GM21360 (cell line): ENCODE data around the gene PITPNM1.

ENCODE experiments used
- ATAC-seq: cut with Tn5 transposase; IDR thresholded peaks from one replicate; pipeline ENCODE4 v1.9.1; 2021; ENCODE audit warnings: mild to moderate bottlenecking, moderate library complexity; ENCODE audit not compliant: unreplicated experiment

Gene PITPNM1

DNA sequence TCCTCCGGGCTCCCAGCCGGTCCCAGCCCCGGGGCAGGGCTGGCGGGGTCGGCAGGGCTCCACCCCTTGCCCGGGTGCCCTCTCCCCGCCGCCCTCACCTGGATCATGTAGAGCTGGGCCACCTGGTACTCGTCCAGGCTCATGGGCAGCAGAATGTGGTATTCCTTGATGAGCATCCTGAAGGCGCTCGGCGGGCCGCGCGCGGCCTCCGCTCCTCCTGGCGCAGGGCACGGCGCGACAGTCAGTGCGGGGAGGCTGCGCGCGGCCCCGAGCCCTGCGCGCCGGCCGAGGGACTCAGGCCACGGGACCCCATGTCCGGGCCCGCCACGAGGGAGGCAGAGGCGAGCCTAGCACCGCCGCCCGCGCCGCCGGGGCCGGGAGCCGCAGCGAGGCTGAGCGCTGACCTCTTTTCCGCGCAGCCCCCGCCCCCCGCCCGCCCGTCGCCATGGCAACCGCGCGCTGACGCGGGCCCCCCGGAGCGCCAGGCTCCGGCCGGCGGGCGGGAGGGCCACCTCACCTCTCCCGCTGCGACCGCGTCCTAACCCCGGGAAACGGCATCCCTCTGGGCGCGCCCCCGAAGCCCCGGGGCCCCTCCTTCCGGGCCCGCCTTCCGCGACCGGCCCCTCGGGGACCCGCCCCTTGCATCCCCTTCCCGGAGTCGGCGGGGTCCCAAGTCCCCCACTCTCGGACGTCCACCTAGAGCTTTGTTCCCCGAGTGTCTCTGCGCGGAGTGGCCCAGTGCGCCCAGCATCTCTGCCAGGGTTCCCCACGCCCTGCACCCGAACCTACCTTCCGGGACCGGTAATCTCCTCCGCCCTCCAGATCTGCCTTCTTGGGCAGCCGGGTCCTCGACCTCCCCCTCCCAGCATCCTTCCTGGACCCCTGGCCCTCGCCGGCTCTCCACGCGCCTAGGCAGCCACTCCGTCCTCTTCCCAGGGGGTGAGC, 886 bp downstream of the PITPNM1 start:
- no peak for ATAC-seq

DNA sequence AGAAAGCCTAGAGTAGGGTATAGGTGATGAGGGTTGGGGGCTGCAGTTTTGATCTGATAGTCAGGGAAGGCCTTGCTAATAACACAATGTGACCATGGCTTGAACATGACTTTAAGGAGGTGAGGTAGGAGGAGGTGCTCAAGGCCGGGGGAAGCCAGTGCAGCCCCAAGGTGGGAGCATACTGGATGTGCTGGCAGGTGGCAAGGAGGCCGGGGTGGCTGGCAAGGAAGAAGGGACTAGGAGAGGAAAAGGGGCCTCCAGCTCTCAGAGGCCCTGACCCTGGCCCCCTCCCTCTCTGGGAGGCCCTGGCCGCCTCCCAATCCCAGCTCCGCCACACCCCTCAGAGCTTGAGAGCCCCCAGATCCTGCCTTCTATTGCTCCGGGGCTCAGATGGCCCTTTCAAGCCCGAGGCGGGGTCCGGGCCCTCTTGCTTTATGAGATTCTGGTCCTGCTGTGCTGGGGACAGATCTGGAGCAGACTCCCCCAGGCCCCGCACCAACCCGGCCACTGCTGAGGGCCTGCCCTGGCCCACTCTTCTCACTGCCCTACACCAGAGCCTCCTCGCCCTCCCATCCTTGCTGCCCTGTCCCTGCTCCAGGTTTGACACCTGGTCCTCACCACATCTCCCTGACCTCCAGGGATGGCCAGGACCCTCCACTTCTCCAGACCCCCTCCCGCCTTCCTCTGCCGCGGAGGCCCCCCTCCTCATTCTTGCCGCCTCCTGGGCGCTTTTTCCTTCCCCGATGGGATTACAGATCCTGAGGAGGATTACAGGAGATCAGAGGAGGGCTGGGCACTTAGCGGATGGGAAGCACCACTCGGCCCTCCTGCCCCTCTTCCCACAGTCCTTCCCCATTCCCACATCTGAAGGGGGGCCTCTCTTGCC, 1.8 kb downstream of the PITPNM1 start:
- no peak for ATAC-seq

DNA sequence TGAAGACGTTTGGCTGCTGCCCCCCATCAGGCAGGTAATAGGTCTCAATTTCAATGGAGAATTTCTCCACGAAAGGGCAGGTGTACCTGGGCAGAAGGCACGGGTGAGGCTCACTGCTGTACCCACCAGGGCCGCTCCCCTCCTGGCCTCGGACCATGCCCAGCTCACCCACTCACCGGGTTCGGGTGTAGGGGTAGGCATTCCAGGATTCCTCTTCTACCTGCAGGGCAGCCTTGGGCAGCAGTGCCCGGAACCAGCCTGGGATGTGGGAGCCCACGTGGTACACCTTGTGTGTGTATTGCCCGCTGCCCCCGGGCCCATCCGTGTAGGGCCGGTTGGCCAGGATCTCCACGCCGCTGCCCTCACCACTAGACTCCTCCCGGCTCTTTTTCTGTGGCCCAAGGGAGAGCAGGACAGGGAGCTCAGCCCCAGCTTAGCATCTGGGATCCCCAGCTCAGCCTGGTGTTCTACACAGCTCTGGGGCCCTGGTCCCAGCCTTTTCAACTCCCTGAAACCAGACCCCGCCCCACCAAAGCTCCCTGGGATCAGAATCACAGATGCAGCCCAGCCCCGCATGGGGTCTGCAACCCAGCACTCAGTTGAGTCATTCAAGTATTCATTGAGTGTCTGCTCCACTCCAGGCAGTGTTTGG, 2.7 kb downstream of the PITPNM1 start:
- no peak for ATAC-seq

DNA sequence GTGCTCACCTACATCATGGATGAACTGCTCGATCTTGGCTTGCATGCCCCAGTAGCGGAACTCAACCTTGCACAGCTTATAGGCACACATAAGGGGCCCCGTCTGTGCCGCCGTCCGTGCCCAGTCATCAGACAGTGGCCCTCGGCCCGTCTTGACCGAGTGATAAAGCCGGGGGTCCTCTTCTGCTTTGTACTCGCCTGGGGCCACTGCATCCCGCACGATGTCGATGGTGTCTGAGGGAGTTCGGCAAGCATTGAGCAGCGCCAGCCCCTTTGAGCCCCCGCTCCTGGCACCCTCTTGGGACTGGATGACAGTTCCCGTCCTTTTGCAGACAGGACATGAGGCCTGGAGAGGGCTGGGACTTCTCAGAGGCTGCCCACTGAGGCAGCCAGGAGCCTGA, 3.3 kb downstream of the PITPNM1 start:
- no peak for ATAC-seq

DNA sequence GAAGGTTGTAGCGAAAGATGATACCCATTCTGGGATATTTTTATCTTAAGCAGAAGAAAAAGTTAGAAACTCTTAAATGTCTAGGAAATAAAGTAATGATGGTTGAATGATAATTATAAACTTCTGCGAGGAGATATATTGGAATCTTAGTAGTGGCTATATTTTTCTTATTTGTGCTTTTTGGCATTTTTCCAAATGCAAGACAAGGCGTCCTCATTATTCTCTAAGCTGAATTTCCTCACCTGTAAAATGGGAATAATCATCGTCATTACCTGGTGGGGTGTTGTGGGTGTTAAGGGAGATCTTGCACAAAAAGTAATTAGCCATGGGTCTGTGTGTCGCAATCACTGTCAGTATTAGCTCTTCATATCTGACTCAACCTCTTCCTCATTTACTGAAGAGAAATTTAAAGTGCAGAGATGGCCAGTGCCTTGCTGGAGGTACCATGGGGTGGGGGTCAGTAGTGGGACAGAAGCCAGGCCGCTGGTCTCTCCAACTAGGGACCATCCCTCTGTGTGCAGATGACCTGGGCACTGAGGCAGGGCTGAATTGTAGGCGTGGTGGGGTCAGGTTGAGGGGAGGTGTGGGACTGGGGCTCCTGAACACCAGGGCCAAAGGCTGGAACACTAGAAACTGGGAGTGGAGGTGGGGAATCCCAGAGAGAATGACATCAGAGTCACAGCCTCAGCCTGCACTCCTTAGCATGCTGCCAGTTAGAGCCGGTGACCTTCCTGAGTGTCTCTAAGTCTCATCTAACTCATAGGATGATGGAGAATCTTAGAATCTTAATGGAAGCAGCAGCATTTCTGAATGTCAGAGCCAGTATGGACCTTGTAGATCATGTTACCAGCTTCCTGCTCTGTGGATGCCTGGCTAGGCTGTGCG, 4.1 kb downstream of the PITPNM1 start:
- no peak for ATAC-seq

DNA sequence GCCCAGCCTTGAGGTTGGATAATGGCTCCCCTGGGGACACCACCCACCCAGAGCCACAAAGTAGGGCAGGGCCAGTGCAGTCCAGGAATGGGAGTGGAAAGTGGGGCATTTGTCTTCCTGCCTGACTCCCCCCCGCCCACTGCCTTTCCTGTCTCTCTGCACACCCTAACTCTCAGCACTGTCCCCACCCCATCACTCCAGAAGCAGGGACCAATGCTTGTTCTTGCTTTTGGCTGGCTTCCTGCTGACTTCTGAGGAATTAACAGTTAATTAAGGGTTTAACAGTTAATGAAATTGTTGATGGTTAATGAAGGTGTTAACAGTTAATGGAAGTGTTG, 4.7 kb downstream of the PITPNM1 start:
- no peak for ATAC-seq

DNA sequence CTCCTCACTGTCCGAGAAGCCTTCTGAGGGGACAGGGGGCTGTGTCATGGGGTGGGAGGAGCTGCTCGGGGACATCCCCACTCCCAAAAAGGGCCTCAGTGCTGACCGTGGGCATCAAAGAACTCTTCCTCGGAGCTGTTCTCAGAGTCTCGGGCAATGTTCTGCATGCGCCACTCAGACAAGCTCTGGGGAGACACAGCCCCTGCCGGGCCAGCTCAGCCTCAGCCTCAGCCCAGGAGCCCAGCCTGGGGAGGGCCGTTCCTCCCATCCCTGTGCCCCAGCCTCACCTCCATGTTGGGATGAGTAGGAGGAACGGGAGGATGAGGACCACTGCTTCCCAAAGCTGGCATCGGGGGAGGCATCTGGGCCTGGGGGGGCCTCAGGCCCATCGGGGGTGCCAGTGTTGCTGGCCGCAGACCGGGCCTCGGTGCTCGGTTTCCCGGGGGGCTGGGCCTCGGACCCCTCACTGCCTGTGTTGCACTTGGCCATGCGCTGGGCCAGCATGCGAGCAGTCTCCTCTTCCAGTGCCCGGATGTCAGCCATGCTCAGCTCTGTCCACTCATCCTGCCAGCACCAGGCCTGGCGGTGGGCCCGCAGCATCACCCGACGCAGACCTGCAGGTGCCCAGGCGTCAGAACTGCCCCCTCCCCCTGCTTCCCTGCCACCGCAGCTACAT, 5.2 kb downstream of the PITPNM1 start:
- ATAC-seq: no peak

DNA sequence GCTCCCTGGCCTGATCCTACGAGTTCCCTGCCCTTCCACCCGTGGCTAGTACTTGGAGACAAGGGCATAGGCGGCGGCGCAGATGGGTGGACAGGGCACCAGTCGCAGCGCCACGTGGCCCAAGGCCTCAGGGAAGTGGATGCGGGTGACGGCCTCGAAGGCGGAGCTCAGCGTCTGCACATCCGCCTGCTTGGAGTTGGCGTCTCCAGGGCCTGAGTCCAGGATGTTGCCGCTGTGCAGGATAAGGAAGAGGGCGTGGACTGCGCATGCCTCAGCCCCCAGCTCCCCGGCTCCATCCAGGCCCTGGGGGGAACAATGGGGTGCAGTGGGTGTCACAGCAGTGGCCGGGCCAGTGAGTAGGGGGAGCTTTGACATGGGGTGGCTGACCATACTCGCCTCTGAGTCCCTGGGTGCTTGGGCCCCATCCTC, 6.6 kb downstream of the PITPNM1 start:
- ATAC-seq: no peak

DNA sequence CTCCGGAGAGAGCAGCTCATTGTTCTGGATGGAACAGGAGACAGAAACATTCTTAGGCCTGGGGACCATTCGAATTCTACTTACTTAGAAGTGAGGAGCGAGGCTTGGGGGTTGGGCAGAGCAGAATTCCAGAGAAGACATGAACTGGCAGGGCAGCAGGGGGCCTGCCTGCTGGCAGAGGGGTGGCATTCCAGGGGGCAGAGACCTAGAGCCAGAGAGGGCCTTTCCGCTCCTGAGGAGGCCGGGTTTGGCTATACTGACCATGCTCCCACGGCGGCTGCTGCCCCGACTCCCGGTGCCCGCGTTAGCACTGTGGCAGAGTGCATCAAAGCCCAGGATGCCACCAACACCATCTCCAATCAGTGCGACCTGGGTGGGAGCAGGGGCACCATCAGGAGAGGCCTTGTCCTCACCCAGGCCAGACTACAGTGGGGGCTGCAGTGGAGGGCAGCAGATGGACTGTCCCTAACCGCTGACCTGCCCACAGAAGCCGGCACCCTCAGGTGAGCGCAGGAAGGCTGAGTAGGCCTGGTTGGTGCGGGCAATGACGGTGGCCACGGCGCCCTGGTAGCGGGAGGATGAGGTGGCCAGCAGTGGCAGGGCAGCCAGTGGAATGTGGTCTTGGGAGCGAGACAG, 7.4 kb downstream of the PITPNM1 start:
- ATAC-seq: no peak

DNA sequence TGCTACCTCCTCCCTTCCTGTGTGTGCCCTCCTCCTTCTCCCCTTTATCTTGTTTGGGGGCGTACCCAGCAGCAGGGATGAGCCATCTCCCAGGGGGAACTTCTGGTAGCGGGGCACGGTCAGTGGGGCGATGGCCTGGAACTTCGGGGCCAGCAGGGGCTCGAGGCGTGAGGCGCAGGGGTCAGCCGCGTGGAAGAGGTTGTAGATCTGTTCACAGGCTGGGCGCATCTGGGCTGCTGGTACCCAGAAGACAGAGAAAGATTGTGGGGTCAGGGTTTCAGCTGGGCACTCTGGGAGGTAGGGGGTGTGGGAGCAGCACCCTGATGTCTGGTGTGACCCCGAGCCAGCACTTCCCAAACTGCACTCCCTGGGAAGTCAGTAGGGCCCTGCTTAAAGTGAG, 9.1 kb downstream of the PITPNM1 start:
- no peak for ATAC-seq

DNA sequence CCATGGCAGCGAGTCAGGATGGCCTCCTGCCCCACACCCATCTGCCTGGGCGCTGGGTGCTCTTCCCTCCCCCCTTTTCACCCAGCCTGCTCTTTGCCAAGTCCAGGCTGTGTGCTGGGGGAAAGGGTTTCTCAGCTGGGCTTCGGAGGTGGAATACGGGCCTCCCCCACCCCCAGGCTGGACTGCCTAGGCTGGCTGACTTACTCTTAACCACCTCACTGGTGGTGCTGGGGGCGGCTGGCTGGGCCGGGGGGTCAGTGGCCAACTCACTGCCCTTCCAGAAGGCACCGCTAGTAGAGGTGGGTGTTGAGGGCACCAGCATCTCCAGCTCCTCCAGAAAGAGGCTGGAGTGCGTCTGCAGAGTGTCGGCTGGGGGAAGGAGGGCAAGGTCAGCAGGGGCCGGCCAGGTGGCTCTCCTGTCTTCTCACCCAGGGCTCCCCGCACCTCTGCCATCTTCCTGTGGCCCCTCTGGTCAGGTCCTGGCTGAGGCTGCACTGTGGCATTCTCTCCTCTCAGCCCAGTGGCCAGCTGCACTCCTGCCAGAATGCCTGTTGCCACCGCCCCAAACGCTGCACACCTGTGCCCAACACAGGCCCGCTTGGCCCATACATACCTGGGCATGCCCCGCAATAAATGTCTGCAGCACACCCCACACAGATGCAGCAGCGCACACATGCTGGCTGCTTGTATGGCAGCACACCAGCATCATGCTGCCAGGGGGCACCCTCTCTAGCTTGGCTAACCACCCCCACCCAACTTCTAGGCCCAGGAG, 9.7 kb downstream of the PITPNM1 start:
- ATAC-seq: no peak

DNA sequence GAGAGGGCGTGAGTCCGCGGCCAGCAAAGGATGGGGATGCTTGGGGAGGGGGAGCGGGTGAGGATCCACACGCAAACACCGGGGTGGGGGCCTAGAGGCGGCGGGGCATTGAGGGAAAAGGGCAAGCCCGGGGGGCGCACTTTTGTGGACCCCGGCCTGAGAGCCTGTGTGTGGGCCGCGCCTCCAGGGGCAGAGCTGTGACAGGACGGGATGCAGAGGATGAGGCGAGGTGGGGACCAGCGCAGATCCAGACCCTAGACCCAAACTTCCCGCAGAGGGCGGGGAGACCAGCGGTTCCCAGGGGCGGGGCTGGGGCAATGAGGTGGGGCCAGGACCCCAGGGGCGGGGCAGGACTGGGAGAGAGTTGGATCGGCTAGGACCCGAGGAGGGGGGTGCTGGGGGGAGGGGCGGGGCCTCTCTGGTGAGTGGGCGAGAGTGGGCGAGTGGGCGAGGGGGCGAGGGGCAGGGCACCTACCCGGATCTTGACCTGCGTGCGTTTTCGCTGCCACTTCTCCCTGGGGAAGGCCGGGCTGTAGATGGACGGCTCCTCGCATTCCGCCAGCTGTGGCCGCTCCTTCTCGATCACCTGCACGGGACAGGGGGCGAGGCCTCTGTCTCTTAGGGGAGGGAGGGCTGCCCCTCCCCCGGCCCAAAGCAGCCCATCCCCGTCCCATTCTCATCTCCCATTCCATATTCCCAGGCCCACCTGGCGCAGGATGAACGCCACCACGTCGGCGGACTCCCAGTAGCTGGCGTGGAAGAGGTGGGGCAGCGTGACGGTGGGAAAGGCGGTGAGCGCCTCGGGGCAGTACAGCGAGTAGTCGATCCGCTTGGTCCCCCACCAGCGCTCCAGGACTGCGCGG, 10.6 kb downstream of the PITPNM1 start:
- ATAC-seq: no peak

DNA sequence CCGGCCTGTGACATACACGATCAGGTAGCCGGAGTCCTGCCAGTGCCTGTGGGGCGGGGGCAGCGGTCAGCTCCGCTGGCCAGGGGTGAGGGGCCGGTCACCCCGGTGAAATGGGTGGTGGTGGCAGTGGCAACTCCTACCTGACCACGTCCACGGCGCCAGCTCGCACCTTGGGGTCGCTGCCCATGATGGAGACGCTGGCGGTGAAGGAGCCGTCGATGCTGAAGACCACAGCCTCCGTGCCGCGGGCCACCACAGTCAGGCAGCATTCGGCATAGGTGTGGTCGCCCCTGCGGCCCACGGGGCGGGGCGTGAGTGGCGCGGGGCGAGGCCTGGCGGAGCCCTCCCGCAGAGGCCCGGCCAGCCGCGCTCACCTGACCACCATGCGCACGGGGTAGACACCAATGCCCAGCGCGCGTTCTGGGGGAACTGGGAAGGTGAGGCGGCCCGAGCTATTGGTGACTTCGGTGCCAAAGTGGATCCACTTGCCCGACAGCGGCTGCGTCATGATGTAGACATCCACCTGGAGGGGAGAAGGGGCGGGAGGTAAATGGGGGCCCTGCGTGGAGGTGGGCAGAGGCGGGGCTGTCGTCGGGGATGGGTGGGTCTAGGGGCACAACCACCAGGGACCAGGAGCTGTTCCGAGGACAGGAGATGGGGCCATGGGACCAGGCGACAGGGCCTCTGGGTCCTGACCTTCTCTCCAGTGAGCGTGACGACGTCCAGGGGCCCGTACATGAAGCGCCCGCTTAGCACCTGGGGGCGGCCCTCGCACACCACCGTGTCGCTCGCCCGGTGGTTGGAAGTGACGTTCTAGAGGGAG, 11.4 kb downstream of the PITPNM1 start:
- no peak for ATAC-seq

DNA sequence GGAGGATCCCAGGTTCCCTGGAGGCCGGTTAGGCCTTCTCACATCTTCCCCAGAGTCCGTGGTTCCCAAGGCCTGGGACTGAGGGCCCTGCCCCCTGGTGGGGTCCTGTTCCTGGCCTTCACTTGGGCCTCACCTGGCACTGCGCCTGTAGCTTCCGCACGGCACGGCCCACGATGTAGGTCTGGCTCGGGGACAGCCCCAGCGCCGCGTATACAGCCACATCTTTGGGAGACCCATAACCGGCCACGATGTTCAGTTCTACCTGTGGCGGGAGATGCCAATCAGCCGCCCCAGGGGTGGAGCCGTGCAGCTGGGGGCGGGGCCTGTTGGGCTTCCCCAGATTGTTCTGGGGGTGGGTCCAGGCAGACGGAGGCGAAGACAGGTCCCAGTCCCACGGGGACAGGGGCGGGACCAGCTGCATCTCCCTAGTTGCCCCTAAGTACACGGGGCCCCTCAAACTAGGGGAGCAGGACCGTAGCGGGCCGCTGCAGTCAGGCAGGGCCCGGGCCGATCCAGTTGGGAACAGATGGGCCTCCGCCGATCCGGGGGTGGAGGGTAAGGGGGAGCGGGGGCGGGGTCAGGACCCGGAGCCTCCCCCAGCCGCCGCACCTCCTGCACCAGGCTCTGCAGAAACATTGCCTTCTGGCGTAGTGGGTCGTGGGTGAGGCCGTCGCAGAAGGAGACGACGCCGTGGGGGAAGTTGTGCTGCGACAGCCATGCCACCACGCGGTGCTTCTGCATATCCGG, 12.2 kb downstream of the PITPNM1 start:
- ATAC-seq: no peak

DNA sequence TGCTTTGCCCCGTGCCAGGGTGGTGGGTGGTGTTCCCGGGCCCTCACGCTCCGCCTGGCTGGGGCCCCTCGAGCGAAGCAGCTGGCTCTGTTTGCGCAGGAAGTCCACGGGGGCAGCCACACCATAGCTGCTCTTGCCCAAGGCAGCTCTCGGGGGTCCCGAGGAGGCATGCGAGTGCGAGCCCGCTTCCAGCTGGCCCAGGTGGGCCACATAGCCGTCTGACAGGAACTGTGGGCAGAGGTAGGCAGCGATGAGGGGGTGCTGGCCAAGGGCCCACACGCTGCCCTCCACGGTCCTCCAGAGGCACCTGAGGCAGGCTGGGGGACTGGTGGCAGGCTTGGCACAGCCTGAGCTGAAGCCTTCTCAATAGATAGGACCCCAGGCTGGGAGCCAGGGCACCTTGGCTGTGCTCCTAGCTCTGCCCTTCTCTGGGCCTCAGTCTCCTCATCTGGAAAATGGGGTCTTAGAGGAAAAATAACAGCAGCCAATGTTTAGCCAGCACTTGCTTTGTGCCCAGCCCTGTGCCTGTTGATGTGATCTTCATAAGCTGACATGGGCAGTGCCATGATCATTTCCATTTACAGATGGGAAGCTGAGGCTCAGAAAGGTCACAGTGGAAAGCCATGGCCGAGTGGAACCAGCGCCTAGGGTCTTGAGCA, 13.0 kb downstream of the PITPNM1 start:
- ATAC-seq: no peak
